ENCODE data around the gene CSF3R. TPM values are rescaled to one million over a fixed set of nuclear protein-coding genes. Genes with fewer than 3 reads are reported as not detected.

The CSF3R gene
- total and polyA plus RNA-seq, 9 donors, result 1.3 to 5.3 (median 3.1) TPM

GRCh38 chr1:36421649-36422048 is 61.1 kb downstream of the CSF3R start:
- no peak overlapping the region for H3K27ac ChIP-seq (ENCODE audit: low read length)
- WGBS (ENCODE audit: insufficient coverage), result 89% methylated on average over 3 of the region's 7 CpGs

GRCh38 chr1:36420836-36421317 is 61.8 kb downstream of the CSF3R start:
- Histone ChIP-seq H3K27ac (ENCODE audit: low read length) (no peak overlapping the region), H3K27me3 (ENCODE audit: control insufficient read depth, insufficient read depth, low read length) (no peaks in the 10 kb centered on the region), H3K36me3 (ENCODE audit: control insufficient read depth, insufficient read depth, low read length) (peaks cover 30% of the 10 kb centered on the region), H3K4me1 (ENCODE audit: control insufficient read depth, insufficient read depth, low read length) (no peaks in the 10 kb centered on the region), H3K9me3 (replicated peaks; ENCODE audit: control insufficient read depth, low read depth, low read length) (no peaks in the 10 kb centered on the region), H3K4me3 (ENCODE audit: low read length) (no peak overlapping the region)
- 10% methylated on average over 13 of the region's 13 CpGs for WGBS (ENCODE audit: insufficient coverage)
- peak; percentile 89 for DNase-seq

More at GRCh38 chr1:36421649-36422048, 61.1 kb downstream of the CSF3R start:
- DNase-seq, result no peak
- Histone ChIP-seq H3K27me3 (ENCODE audit: control insufficient read depth, insufficient read depth, low read length) (no peaks in the 10 kb centered on the region), H3K4me3 (ENCODE audit: low read length) (no peak overlapping the region), H3K9me3 (replicated peaks; ENCODE audit: control insufficient read depth, low read depth, low read length) (no peaks in the 10 kb centered on the region), H3K4me1 (ENCODE audit: control insufficient read depth, insufficient read depth, low read length) (no peaks in the 10 kb centered on the region), H3K36me3 (ENCODE audit: control insufficient read depth, insufficient read depth, low read length) (peaks cover 30% of the 10 kb centered on the region)

- WGBS (ENCODE audit: insufficient coverage), result 20% methylated on average over 3 of the region's 5 CpGs
- Histone ChIP-seq H3K27ac (ENCODE audit: low read length) (no peak overlapping the region), H3K4me3 (ENCODE audit: low read length) (no peak overlapping the region), H3K9me3 (replicated peaks; ENCODE audit: control insufficient read depth, low read depth, low read length) (no peaks in the 10 kb centered on the region), H3K4me1 (ENCODE audit: control insufficient read depth, insufficient read depth, low read length) (no peaks in the 10 kb centered on the region), H3K36me3 (ENCODE audit: control insufficient read depth, insufficient read depth, low read length) (peaks cover 30% of the 10 kb centered on the region), H3K27me3 (ENCODE audit: control insufficient read depth, insufficient read depth, low read length) (no peaks in the 10 kb centered on the region)
- peak; percentile 61 for DNase-seq
Measured at GRCh38 chr1:36420409-36420808, 62.3 kb downstream of the CSF3R start.

GRCh38 chr1:36419569-36419968 is 63.1 kb downstream of the CSF3R start:
- Histone ChIP-seq H3K9me3 (replicated peaks; ENCODE audit: control insufficient read depth, low read depth, low read length) (no peaks in the 10 kb centered on the region), H3K27me3 (ENCODE audit: control insufficient read depth, insufficient read depth, low read length) (no peaks in the 10 kb centered on the region), H3K27ac (ENCODE audit: low read length) (no peak overlapping the region), H3K4me3 (ENCODE audit: low read length) (no peak overlapping the region), H3K4me1 (ENCODE audit: control insufficient read depth, insufficient read depth, low read length) (no peaks in the 10 kb centered on the region), H3K36me3 (ENCODE audit: control insufficient read depth, insufficient read depth, low read length) (peaks cover 30% of the 10 kb centered on the region)
- DNase-seq, result no peak
- 72% methylated on average over 3 of the region's 4 CpGs for WGBS (ENCODE audit: insufficient coverage)

GRCh38 chr1:36419140-36419539 is 63.6 kb downstream of the CSF3R start:
- 79% methylated on average over 1 of the region's 3 CpGs for WGBS (ENCODE audit: insufficient coverage)
- Histone ChIP-seq H3K4me1 (ENCODE audit: control insufficient read depth, insufficient read depth, low read length) (no peaks in the 10 kb centered on the region), H3K27me3 (ENCODE audit: control insufficient read depth, insufficient read depth, low read length) (no peaks in the 10 kb centered on the region), H3K27ac (ENCODE audit: low read length) (no peak overlapping the region), H3K9me3 (replicated peaks; ENCODE audit: control insufficient read depth, low read depth, low read length) (no peaks in the 10 kb centered on the region), H3K36me3 (ENCODE audit: control insufficient read depth, insufficient read depth, low read length) (peaks cover 27% of the 10 kb centered on the region), H3K4me3 (ENCODE audit: low read length) (no peak overlapping the region)
- no peak for DNase-seq

- no peaks in the 10 kb centered on the region for H3K4me1 ChIP-seq (ENCODE audit: control insufficient read depth, insufficient read depth, low read length)
Measured at GRCh38 chr1:36417931-36418330, 64.8 kb downstream of the CSF3R start.

More at GRCh38 chr1:36417931-36418330, 64.8 kb downstream of the CSF3R start:
- Histone ChIP-seq H3K9me3 (replicated peaks; ENCODE audit: control insufficient read depth, low read depth, low read length) (no peaks in the 10 kb centered on the region), H3K27me3 (ENCODE audit: control insufficient read depth, insufficient read depth, low read length) (no peaks in the 10 kb centered on the region), H3K27ac (ENCODE audit: low read length) (no peak overlapping the region), H3K4me3 (ENCODE audit: low read length) (no peak overlapping the region), H3K36me3 (ENCODE audit: control insufficient read depth, insufficient read depth, low read length) (peaks cover 22% of the 10 kb centered on the region)
- WGBS (ENCODE audit: insufficient coverage), result 81% methylated on average over 6 of the region's 9 CpGs
- DNase-seq, result no peak

Other genes starting within 250 kb of the CSF3R start
- 2.3 TPM for gene SH3D21, start 176.5 kb downstream of the CSF3R start, total RNA-seq
- gene SH3D21, start 176.5 kb downstream of the CSF3R start, polyA plus RNA-seq (ENCODE audit: insufficient read depth in 1 of 8, insufficient read length in 8 of 8, low replicate concordance in 1 of 8), result 1 to 10 TPM; 2.5 to 5.9 (median 3.5) TPM
- 58.3 TPM for gene EVA1B, start 159.3 kb downstream of the CSF3R start, total RNA-seq
- 10 to 100 TPM; 28.5 to 55.7 (median 45.5) TPM for gene EVA1B, start 159.3 kb downstream of the CSF3R start, polyA plus RNA-seq (ENCODE audit: insufficient read depth in 1 of 8, insufficient read length in 8 of 8, low replicate concordance in 1 of 8)
- 12.3 TPM for gene STK40, start 97.0 kb downstream of the CSF3R start, total RNA-seq
- gene STK40, start 97.0 kb downstream of the CSF3R start, polyA plus RNA-seq (ENCODE audit: insufficient read depth in 1 of 8, insufficient read length in 8 of 8, low replicate concordance in 1 of 8), result 10 to 100 TPM; 20.4 to 33.1 (median 25.4) TPM
- 5.2 TPM for gene LSM10, start 85.0 kb downstream of the CSF3R start, total RNA-seq
- gene LSM10, start 85.0 kb downstream of the CSF3R start, polyA plus RNA-seq (ENCODE audit: insufficient read depth in 1 of 8, insufficient read length in 8 of 8, low replicate concordance in 1 of 8), result 10 to 100 TPM; 21.0 to 26.4 (median 24.6) TPM
- 7.0 TPM for gene OSCP1, start 32.5 kb downstream of the CSF3R start, total RNA-seq
- 1 to 10 TPM; 4.0 to 7.6 (median 4.8) TPM for gene OSCP1, start 32.5 kb downstream of the CSF3R start, polyA plus RNA-seq (ENCODE audit: insufficient read depth in 1 of 8, insufficient read length in 8 of 8, low replicate concordance in 1 of 8)
- gene MRPS15, start 18.5 kb downstream of the CSF3R start, total RNA-seq, result 44.6 TPM
- 10 to 100 TPM; 54.2 to 65.6 (median 60.1) TPM for gene MRPS15, start 18.5 kb downstream of the CSF3R start, polyA plus RNA-seq (ENCODE audit: insufficient read depth in 1 of 8, insufficient read length in 8 of 8, low replicate concordance in 1 of 8)